Measurements from ENCODE around the gene OGDH.
A peak's percentile ranks its signal among the peaks of the same experiment; 100 is the strongest.

The OGDH gene

GRCh38 chr7:44738876-44739665 lies 132.6 kb downstream of the OGDH start:
- DNase-seq (no peak), ATAC-seq (no peak)

GRCh38 chr7:44740055-44740454 lies 133.6 kb downstream of the OGDH start:
- ATAC-seq (no peak), DNase-seq (no peak)

- no peak for ATAC-seq
Measured at GRCh38 chr7:44743750-44744149, 137.3 kb downstream of the OGDH start.

GRCh38 chr7:44748045-44748947 lies 141.9 kb downstream of the OGDH start, which contains the start of gene ZMIZ2:
TSS of gene ZMIZ2 (plus strand) at chr7:44748847. CDS start at chr7:44756250, 7,403 bp downstream.
- ATAC-seq (peak; percentile 84), DNase-seq (peak; percentile 95)

More at GRCh38 chr7:44743750-44744149, 137.3 kb downstream of the OGDH start:
- no peak for DNase-seq

- peak; percentile 59 for DNase-seq
- peak; percentile 4 for ATAC-seq
Measured at GRCh38 chr7:44748948-44749731, 142.7 kb downstream of the OGDH start.

GRCh38 chr7:44749992-44750391 lies 143.6 kb downstream of the OGDH start:
- no peak for DNase-seq
- no peak for ATAC-seq

- DNase-seq (no peak), ATAC-seq (no peak)
Measured at GRCh38 chr7:44750424-44750823, 144.0 kb downstream of the OGDH start.

- DNase-seq, result peak; percentile 66
- ATAC-seq, result peak; percentile 69
Measured at GRCh38 chr7:44750921-44751571, 144.6 kb downstream of the OGDH start.

- no peak for DNase-seq
- no peak for ATAC-seq
Measured at GRCh38 chr7:44752822-44753221, 146.4 kb downstream of the OGDH start.

- DNase-seq, result no peak
- no peak for ATAC-seq
Measured at GRCh38 chr7:44754802-44755697, 148.6 kb downstream of the OGDH start.

- no peak for ATAC-seq
- no peak for DNase-seq
Measured at GRCh38 chr7:44755698-44756627, 149.5 kb downstream of the OGDH start.

GRCh38 chr7:44756904-44757303 lies 150.5 kb downstream of the OGDH start:
- no peak for ATAC-seq
- DNase-seq, result no peak

GRCh38 chr7:44757311-44757710 lies 150.9 kb downstream of the OGDH start:
- ATAC-seq (no peak), DNase-seq (no peak)

- no peak for DNase-seq
- no peak for ATAC-seq
Measured at GRCh38 chr7:44757739-44758138, 151.3 kb downstream of the OGDH start.
